Stimulated activated CD4-positive, alpha-beta T cell treated with anti-CD3 and anti-CD28 coated beads, Interleukin-12 subunit alpha, Interleukin-12 subunit beta, amount 100 ng/mL, for 24 hours (primary cell): ENCODE data around the gene MXRA7.
A peak's percentile ranks its signal among the peaks of the same experiment; 100 is the strongest.
"Not testable (repeated sequence)": the region's sequence is repeated elsewhere in the genome, so short reads cannot be mapped to it uniquely, and the experiment has no call there.

ENCODE experiments used
- DNase-seq, 2 experiments: peaks; one replicate each; pipeline ENCODE4 v3.0.0-alpha.2; 2020; ENCODE audit warnings: low read depth in 2 of 2

MXRA7 gene

GRCh38 chr17:76710863-76711611 lies at the start of gene MXRA7:
Gene MXRA7 (minus strand): TSS chr17:76710965. CDS start chr17:76710946, 19 bp downstream.
- no peak for DNase-seq

- DNase-seq: no peak
These were observed 47.8 kb upstream of the MXRA7 start for GRCh38 chr17:76758570-76758969.

GRCh38 chr17:76757256-76757655 lies 46.5 kb upstream of the MXRA7 start:
- no peak for DNase-seq

GRCh38 chr17:76755285-76755684 lies 44.5 kb upstream of the MXRA7 start:
- DNase-seq: no peak

- no peak for DNase-seq
These were observed 42.5 kb upstream of the MXRA7 start for GRCh38 chr17:76753061-76753961.

- no peak for DNase-seq
These were observed 41.2 kb upstream of the MXRA7 start for GRCh38 chr17:76752006-76752405.

- no peak for DNase-seq
These were observed 40.7 kb upstream of the MXRA7 start for GRCh38 chr17:76751416-76751993.

DNA sequence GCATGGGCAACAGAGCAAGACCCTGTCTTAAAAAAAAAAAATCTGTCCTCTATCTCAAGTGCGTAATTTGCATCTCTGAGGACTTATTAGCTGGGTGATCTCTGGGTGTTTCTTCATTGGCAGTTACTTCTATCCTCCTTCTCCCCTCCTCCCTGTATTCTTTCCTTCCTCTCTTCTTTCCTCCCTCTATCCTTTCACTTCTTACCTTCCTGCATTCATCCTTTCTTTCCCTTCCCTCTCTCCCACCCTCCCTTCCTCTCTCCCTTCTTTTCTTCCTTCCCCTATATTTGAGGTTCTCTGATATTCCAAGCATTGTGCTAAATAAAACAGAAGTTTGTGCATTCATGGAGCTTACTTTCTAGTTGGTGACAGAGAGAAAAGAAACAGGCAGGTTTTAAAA lies 37.9 kb upstream of the MXRA7 start:
- DNase-seq: no peak

- DNase-seq: no peak
These were observed 37.1 kb upstream of the MXRA7 start for GRCh38 chr17:76747716-76748363.

DNA sequence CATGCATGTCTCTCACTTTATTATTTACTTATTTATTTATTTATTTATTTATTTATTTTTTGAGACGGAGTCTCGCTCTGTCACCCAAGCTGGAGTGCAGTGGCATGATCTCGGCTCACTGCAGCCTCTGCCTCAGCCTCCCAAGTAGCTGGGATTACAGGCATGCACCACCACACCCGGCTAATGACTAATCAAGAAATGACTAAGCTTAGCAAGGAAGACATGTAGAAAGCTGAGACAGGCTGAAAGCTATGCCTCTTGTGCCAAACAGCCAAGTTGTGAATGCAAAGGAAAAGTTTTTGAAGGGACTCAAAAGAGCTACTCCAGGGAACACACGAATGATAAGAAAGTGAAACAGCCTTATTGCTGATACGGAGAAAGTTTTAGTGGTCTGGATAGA lies 35.0 kb upstream of the MXRA7 start:
- not testable (repeated sequence) for DNase-seq

GRCh38 chr17:76744747-76745146 lies 34.0 kb upstream of the MXRA7 start:
- DNase-seq: no peak

- no peak for DNase-seq
These were observed 32.2 kb upstream of the MXRA7 start for GRCh38 chr17:76742958-76743357.

- DNase-seq: no peak
These were observed 29.8 kb upstream of the MXRA7 start for GRCh38 chr17:76740329-76741118.

DNA sequence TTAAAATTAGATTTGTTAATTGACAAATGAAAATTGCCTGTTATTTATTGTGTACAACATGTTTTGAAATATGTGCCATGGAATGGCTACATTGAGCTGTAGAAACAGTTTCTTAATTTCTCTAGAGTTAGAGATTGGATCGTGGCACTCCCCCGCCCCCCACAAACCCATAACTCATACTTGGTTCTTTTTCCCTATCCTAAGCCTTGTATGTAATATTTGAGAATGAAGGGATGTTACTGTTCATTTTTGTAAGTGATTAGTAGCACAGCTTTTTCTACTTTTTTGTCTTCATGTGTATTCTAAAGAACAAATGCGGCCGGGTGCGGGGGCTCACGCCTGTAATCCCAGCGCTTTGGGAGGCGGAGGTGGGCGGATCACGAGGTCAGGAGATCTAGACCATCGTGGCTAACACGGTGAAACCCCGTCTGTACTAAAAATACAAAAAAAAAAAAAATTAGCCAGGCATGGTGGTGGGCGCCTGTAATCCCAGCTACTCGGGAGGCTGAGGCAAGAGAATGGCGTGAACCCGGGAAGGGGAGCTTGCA lies 28.9 kb upstream of the MXRA7 start:
- not testable (repeated sequence) for DNase-seq

DNA sequence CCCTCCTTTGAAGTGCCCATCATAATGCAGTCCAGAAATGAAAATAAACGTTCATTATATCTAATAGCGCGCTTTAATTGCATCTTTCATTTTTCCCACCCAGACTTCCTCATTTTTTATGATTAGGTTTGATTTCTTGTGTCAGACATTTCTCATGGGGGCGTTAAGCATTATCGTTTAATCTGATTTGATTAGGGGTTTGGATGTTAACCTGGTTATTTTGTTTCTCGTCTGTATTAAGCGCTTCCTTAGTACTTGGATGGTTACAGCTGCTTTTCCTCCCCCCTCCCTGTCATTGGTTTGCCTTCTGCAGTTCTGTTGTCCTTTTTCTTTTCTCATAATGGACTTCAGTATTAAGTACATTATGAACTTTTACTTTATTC lies 27.7 kb upstream of the MXRA7 start:
- no peak for DNase-seq

- peak; percentile 84 to 85 for DNase-seq
These were observed 27.1 kb upstream of the MXRA7 start, which contains the start of gene MFSD11 for GRCh38 chr17:76737676-76738467. Gene MFSD11 (plus strand): TSS chr17:76738119. CDS start chr17:76738353, 234 bp downstream.

DNA sequence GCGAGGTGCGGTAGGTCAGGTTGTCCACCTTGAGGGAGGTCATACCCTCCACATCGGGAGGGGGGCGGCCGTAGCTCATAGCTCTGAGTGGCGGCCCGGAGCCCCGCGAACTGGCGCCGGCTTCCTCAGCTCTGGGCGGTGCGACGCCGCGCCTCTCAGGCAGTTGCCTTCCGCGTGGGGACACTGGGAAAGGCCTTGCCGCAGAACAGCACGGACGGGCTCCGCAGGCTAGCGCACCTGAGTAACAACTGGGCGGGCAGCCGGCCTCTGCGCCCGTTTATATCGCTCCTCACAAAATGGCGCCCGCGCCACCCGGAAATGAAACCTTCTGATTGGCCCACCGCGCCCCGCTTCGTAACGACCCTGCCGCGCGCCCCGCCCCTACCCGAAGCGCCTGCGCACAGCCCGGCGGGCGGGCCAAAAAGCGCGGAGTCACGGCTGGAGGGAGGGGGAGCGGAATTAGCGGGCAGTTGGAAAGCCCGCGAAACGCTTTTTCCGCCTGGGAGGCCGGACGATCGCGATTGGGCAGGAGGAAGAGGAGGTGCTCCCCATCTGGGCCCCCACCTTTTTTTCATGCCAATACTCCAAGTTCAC lies 26.4 kb upstream of the MXRA7 start, which contains the start of gene SRSF2:
Gene SRSF2, minus strand, starts transcription at position 250 of the 594 bp plus-strand sequence. Its CDS starts 171 bp downstream, at position 79.
- DNase-seq: peak; percentile 95 to 97

DNA sequence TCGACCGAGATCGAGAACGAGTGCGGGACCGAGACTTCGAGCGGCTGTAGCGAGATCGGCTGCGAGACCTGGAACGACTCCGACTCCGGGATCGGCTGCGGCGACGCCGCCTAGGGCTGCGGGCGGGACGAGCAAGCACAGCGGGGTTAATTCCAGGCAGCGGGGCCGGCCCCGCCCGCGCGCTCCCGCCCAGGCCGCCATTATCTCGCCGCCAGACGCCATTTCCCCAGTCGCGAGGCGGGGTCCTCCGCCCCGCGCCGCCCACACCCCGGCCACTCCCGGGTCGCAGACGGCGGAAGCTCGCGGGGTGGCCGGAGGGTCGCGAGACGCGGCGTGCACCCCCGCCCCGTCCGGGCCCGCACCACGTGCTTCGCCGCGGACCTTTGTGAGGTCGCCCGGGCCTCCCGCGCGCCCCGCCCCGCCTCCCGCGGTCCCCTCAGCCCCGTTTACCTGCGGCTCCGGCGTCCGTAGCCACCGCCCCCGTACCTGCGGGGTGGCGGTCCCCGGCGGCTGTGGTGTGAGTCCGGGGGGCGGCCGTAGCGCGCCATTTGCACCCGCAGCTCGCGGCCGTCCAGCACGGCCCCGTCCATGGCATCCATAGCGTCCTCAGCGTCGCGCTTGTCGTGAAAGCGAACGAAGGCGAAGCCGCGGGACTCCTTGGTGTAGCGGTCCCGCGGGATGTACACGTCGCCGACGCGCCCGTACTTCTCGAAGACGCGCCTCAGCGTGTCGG lies 25.8 kb upstream of the MXRA7 start:
- peak in 1 of 2 experiments; percentile 46 for DNase-seq
